Pancreas (tissue), 10 donors: ENCODE data around the gene SLIT3. TPM values are rescaled to one million over a fixed set of nuclear protein-coding genes. Genes with fewer than 3 reads are reported as not detected.

ENCODE experiments used
- ATAC-seq, 4 donors: fragments of 200-7000 bp; cut with Tn5 transposase; one replicate each; pipeline versions ENCODE4 v1.8.0 to v1.9.1; 2020; ENCODE audit warnings: mild to moderate bottlenecking in 4 of 4, moderate library complexity in 4 of 4
- DNase-seq, 6 donors: peaks; one replicate each; pipeline ENCODE4 v3.0.0-alpha.2; 2020
- FAIRE-seq: peaks from 2 replicates; lab custom pipeline; 2012; peaks lifted over from hg19 to GRCh38; lab: Jason Lieb, UNC
- H3K27ac ChIP-seq, 4 donors: fragments of 200-600 bp; sonication (generic); 1 replicate in 3 of 4; 2 replicates in 1 of 4; pipeline versions ENCODE4 v1.5.0 to v1.8.0; 2020
- H3K27me3 ChIP-seq, 4 donors: fragments of 200-600 bp; one replicate each; pipeline ENCODE4 v1.8.0; 2021
- H3K36me3 ChIP-seq, 3 donors: fragments of 200-600 bp; sonication (generic) in 1 of 3; one replicate each; pipeline versions ENCODE4 v1.5.0 to v1.8.0; 2020 to 2021
- H3K4me1 ChIP-seq, 3 donors: fragments of 200-600 bp; one replicate each; pipeline ENCODE4 v1.8.0; 2021
- H3K4me3 ChIP-seq, 4 donors: fragments of 200-600 bp; sonication (generic) in 2 of 4; one replicate each; pipeline versions ENCODE4 v1.5.0 to v1.8.0; 2020 to 2021
- H3K9me3 ChIP-seq, 4 donors: fragments of 200-600 bp; one replicate each; pipeline ENCODE4 v1.8.0; 2021
- CTCF ChIP-seq, 4 donors: fragments of 200-600 bp; sonication (generic) in 3 of 4; IDR thresholded peaks; one replicate each; pipeline versions ENCODE4 v1.5.0 to v1.8.0; 2021; ENCODE audit warnings: antibody characterized with exemption in 4 of 4
- whole genome bisulfite sequencing, 2 donors: extraction: QIAGEN DNeasy Blood & Tissue Kit; methylation state at CpG; one replicate each; pipeline ENCODE4 v1.1.7; 2013; 5-methylcytosine and 5-hydroxymethylcytosine counted together
- intact Hi-C, 3 donors: fragments of 100-400 bp; cut with DNase I; formaldehyde crosslinking; loops; one replicate each; pipeline versions ENCODE4 v1.11.1 to v1.14.2; 2022
- polyA plus RNA-seq, 2 donors: library from polyadenylated mRNA; stranded (reverse); fragments of 200-250 nt; gene quantifications; one replicate each; pipeline ENCODE4 v1.2.3, GENCODE V29; 2013
- total RNA-seq, 6 donors: library from RNA; stranded (reverse); fragmentation: NEBNext Ultra II Directional in 4 of 6; extraction: Animal tissue kit (Norgen Biotek cat#: 25700) in 4 of 6; gene quantifications; one replicate each; pipeline versions ENCODE4 v1.2.1 to v1.2.4, GENCODE V29; 2021 to 2023
- donor health status: healthy with polysubstance abuse.
- donor health status: DM: no; HTN: no; CAD: no; lungs with moderate emphysema.
- donor health status: DM: no; HTN: no; CAD: no.
- donor health status: control.
- donor health status: control.
- donor health status: Bipolar disorder and iron deficiency.
- donor health status: DM: yes; HTN: yes; CAD: no.
- donor health status: DM: no; HTN: no; CAD: no.
- donor health status: DM: no; HTN: no; CAD: no.
- donor health status: DM: yes; HTN: yes; CAD: no.

Gene SLIT3
- total and polyA plus RNA-seq, 8 donors, result 1.1 to 11.4 (median 2.1) TPM

- FAIRE-seq (no peak), DNase-seq (no peak), ATAC-seq (no peak)
- no peak for TF ChIP-seq CTCF (IDR thresholded peaks at IDR 0.05)
- Histone ChIP-seq H3K4me1 (no peaks in the 10 kb centered on the region), H3K27ac (no peak overlapping the region), H3K36me3 (no peaks in the 10 kb centered on the region), H3K27me3 (no peaks in the 10 kb centered on the region), H3K9me3 (no peaks in the 10 kb centered on the region), H3K4me3 (no peak overlapping the region)
- intact Hi-C loops, result loop anchor here in 1 of 3 donors (10.0 kb wide), 1 partner anchor 628 kb away; the partner anchor contains the start of gene SLIT3
- 59 to 76% methylated on average over 4 of the region's 4 CpGs for WGBS, 2 donors
These were observed 624.4 kb downstream of the SLIT3 start for GRCh38 chr5:168676501-168676900.

- WGBS, 2 donors, result 76 to 83% methylated on average over 2 of the region's 2 CpGs
- intact Hi-C loops, result loop anchor here in 1 of 3 donors (10.0 kb wide), 1 partner anchor 629 kb away; the partner anchor contains the start of gene SLIT3
- DNase-seq, result no peak
- FAIRE-seq, result no peak
- Histone ChIP-seq H3K36me3 (no peaks in the 10 kb centered on the region), H3K27ac (no peak overlapping the region), H3K9me3 (no peaks in the 10 kb centered on the region), H3K4me3 (no peak overlapping the region), H3K4me1 (no peaks in the 10 kb centered on the region), H3K27me3 (no peaks in the 10 kb centered on the region)
- ATAC-seq, result no peak
- no peak for TF ChIP-seq CTCF (IDR thresholded peaks at IDR 0.05)
These were observed 625.0 kb downstream of the SLIT3 start for GRCh38 chr5:168675883-168676408.

- intact Hi-C loops, result loop anchor here in 1 of 3 donors (10.0 kb wide), 1 partner anchor 630 kb away; the partner anchor contains the start of gene SLIT3
- FAIRE-seq (no peak), ATAC-seq (no peak), DNase-seq (no peak)
- Histone ChIP-seq H3K4me1 (no peaks in the 10 kb centered on the region), H3K9me3 (no peaks in the 10 kb centered on the region), H3K4me3 (no peak overlapping the region), H3K27me3 (no peaks in the 10 kb centered on the region), H3K27ac (no peak overlapping the region), H3K36me3 (no peaks in the 10 kb centered on the region)
- 71 to 82% methylated on average over 5 of the region's 5 CpGs for WGBS, 2 donors
- TF ChIP-seq CTCF (IDR thresholded peaks at IDR 0.05), result no peak
These were observed 626.0 kb downstream of the SLIT3 start for GRCh38 chr5:168674893-168675482.

GRCh38 chr5:168672888-168673287 lies 628.1 kb downstream of the SLIT3 start:
- 73 to 74% methylated on average over 4 of the region's 4 CpGs for WGBS, 2 donors
- no peak for DNase-seq
- ATAC-seq, result no peak
- no peak overlapping the region for H3K4me3 ChIP-seq
- FAIRE-seq, result no peak
- no peak for TF ChIP-seq CTCF (IDR thresholded peaks at IDR 0.05)
- H3K27me3 ChIP-seq, result no peaks in the 10 kb centered on the region
- no peaks in the 10 kb centered on the region for H3K4me1 ChIP-seq
- H3K27ac ChIP-seq, result no peak overlapping the region
- no peaks in the 10 kb centered on the region for H3K36me3 ChIP-seq
- no peaks in the 10 kb centered on the region for H3K9me3 ChIP-seq
- intact Hi-C loops, result loop anchor here in 1 of 3 donors (10.0 kb wide), 1 partner anchor 632 kb away; the partner anchor contains the start of gene SLIT3

GRCh38 chr5:168672016-168672415 lies 628.9 kb downstream of the SLIT3 start:
- no peak for FAIRE-seq
- intact Hi-C loops, result loop anchor here in 1 of 3 donors (10.0 kb wide), 1 partner anchor 633 kb away; the partner anchor contains the start of gene SLIT3

More at GRCh38 chr5:168672016-168672415, 628.9 kb downstream of the SLIT3 start:
- Histone ChIP-seq H3K9me3 (no peaks in the 10 kb centered on the region), H3K27me3 (no peaks in the 10 kb centered on the region), H3K4me1 (no peaks in the 10 kb centered on the region), H3K36me3 (no peaks in the 10 kb centered on the region), H3K4me3 (no peak overlapping the region), H3K27ac (no peak overlapping the region)
- DNase-seq, result no peak
- ATAC-seq, result no peak
- TF ChIP-seq CTCF (IDR thresholded peaks at IDR 0.05), result no peak
- 57 to 80% methylated on average over 6 of the region's 6 CpGs for WGBS, 2 donors
